GM21786 (cell line): ENCODE data around the gene SEC16B.

Experiments used
- ATAC-seq: cut with Tn5 transposase; IDR thresholded peaks from one replicate; pipeline ENCODE4 v1.9.1; 2021; ENCODE audit not compliant: unreplicated experiment

Gene SEC16B

DNA sequence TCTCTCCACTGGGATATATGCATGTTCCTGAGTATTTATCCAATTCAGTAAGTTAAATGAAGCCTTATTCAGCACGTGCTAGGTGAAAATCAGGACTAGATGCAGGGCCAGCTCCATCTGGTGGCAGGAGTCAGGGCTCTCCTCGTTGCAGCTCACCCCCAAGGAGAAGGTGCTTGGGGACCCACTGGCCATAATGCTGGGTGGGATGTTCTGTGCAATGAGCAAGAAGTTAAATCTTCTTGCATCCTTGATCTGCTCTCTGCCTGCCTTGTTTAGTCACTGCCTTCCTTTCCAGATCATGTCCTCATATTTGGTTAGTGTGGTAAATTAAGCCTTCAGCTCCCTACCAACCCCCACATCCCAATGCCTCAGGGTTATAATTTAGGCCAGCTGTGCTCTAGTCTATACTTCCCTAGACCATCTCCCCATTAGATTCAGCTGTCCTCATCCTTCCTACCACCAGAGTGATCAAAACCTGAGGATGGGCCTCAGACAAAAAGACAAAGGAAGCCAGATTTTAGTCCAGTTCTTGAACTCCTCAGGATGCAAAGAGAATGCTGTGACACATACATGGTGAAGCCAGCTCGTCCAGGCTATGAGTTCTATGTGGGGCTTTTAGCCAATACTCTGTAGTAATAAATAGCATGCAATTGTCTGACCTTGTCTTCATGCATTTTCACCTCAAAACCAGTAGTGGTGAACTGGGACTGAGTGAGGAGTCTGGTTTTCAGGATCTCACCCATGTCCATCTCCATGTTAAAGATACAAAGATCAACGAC, 55.9 kb downstream of the SEC16B start:
- no peak for ATAC-seq

DNA sequence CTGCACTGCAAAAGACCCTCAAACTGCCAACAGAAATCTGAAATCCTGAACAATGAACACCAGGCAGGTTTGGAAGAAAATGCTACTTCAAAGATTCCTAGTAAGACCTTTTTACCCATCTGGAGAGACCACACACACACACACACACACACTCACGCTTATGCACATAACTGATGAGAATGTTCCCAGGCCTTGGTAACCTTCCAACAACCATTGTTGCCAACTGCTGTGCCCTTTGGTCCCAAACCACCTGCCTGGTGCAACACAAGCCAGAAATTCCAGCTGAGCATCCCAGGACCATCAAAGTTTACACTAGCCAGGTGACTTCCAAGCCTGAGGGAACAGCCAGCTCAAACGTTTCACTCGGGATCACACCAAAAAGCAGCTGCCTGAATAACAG, 56.9 kb downstream of the SEC16B start:
- ATAC-seq: no peak

DNA sequence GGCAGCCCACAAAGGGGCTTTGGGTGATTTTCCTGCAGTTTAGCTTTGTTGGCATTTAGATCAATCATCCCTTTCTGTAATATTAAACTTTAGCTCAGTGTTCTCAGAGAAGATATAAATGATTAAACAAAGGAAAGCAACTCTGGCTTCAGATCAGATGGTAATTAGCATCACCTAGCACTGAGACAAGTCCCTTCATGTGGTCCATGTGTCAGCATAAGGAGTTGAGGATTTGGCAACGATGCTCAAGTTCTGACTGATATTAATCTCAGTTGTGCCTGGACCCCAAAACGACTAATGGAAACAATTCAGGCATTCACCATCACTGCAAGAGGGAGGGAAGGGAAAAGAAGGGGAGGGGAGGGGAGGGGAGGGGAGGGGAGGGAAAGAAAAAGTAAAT, 60.4 kb downstream of the SEC16B start:
- no peak for ATAC-seq

DNA sequence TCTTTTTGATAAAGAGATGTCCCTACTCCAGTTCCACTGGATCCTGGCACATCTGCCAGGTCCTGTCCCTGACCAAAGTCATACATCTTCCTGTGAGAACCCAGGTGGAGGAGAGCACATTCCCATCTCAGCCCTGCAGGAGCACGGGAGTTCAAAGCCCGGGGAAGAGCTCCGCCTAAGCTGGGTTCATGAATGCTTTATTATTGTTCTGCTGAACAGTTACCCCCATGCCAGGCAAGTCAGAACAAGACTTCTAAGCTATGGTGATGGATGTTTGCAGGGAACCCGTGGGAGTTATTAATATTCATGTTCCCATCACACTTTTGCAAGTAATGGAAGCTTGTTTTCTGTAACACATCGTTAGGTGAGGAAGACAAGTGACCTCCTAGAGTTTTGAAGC, 62.9 kb downstream of the SEC16B start:
- ATAC-seq: no peak

DNA sequence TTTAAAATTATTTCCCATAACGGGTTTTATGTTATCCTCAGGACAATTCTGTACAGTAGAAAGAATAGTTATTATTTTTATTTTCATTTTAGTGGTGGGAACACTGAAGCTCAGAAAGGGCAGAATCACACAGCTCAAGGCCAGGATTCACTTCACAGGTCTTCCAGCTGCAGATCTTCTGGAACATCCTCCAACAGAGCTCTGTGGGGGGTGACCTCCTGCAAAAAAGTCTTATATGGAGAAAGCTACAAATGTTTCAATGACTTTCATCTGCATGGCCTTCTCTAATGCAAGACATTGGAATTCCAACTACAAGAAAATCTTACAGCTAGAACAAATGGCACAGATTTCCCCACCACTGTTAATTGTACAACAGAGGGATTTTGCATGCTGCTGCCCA, 64.2 kb downstream of the SEC16B start:
- no peak for ATAC-seq

DNA sequence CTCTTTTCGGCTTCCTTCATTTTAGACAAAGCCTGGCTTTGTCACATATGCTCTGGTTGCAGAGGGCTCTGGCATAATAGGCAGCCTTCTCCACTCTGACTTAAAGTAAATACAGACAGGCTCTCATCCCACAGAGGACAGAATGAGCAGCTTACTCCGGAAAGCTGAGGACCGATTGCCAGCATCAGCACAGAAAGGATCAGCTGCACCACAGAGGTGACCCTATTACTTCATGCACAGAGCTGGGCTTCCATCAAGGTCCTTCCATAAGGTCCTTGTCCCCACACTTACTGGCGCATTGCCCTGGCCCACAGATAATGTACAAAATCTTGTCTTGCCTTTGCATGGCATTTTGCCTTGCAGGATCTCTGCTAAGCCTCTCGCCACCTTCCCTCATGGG, 67.6 kb downstream of the SEC16B start:
- no peak for ATAC-seq

DNA sequence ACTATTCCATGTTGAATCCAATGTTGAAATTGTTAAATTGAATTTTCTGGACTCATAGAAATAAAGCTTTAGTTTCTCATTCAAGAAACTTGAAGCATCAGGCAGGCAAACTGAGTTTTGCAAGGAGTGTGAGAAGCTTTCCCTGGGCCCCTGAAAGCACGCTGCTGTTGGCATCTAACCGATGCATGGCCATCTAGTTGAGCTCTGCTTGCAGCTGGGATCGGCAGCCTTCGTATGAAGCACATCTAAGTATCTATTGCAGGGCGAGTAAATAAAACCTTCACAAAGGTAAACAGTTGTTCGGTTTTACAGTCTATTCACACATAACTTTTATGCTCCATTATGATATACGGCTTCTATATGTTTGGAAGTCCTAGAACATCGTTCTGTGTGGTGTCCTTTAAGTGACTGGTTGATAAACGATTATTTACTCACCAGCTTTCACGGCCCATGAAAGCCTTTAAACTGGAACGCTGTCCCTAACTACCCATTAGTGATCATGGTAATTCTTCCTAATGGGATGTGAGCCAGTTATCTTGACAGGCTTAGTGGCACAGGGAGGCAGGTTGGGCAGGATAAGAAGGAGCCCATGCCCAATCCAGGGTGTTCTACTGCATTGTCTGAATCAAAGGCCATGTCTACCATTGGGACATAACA, 71.7 kb downstream of the SEC16B start:
- ATAC-seq: no peak

DNA sequence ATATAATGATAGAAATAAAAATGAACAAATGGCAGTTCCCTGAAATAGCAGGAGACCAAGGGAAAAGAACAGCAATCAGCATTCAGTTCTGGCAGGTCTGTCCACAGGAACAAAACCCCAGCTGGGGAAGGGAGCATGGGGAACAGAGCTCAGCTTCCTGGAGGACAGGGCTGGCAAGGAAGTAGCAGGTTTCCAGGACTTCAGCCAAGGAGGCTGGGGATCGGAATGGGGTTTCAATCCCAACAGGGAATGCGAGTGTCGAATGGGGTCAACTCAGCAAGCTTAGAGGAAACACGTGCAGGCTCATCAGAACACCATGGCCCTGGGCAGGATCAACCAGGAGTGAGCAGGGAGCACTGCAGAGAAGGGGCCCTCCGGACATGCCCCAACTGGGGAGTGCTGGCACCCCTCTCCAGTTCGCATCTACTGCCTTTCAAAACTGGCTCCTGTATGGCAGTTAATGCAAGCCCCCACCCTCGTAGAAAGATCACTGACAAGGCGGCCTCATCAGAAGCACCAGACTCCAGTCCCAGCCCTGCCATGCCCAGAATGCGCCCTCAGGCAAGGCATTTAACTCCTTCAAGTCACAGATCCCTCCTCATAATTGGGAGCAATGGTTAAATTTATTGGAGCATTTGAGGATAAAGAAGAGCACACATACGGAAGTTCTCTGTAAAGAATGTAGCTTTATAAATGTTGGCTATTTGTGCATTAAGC, 72.4 kb downstream of the SEC16B start:
- ATAC-seq: no peak
